Testis (tissue), 3 donors: ENCODE data around the gene CDK18. TPM values are rescaled to one million over a fixed set of nuclear protein-coding genes. Genes with fewer than 3 reads are reported as not detected.

Experiments
- DNase-seq: peaks from one replicate; pipeline ENCODE4 v3.0.0-alpha.2; 2019
- H3K27ac ChIP-seq, 2 donors: fragments of 200-600 bp; sonication (generic); one replicate each; pipeline ENCODE4 v1.5.1; 2019
- H3K27me3 ChIP-seq: fragments of 200-600 bp; sonication (generic); one replicate; pipeline ENCODE4 v1.5.1; 2019
- H3K36me3 ChIP-seq: fragments of 200-600 bp; sonication (generic); one replicate; pipeline ENCODE4 v1.5.1; 2017; ENCODE audit warnings: low read depth; ENCODE audit errors: missing control alignments
- H3K4me1 ChIP-seq: fragments of 200-600 bp; sonication (generic); one replicate; pipeline ENCODE4 v1.5.1; 2019
- H3K4me3 ChIP-seq, 2 donors: fragments of 200-600 bp; sonication (generic); one replicate each; pipeline ENCODE4 v1.5.1; 2017 to 2019
- H3K9me3 ChIP-seq: fragments of 200-600 bp; sonication (generic); one replicate; pipeline ENCODE4 v1.5.1; 2017
- CTCF ChIP-seq, 3 experiments: fragments of 450-650 bp in 2 of 3; fragments of 200-600 bp in 1 of 3; sonication (generic) in 1 of 3; IDR thresholded peaks; one replicate each; pipeline ENCODE4 v1.5.1; 2016 to 2019; ENCODE audit warnings: antibody characterized with exemption in 3 of 3, mild to moderate bottlenecking in 2 of 3, moderate library complexity in 1 of 3
- POLR2A ChIP-seq: fragments of 450-650 bp; IDR thresholded peaks from one replicate; pipeline ENCODE4 v1.6.1; 2017; ENCODE audit warnings: antibody characterized with exemption, mild to moderate bottlenecking, moderate library complexity
- WGBS, 2 donors: methylation state at CpG; one replicate each; pipeline ENCODE4 v1.1.5; 2018; 5-methylcytosine and 5-hydroxymethylcytosine counted together
- intact Hi-C: fragments of 100-400 bp; cut with DNase I; formaldehyde crosslinking; loops from one replicate; pipeline ENCODE4 v1.15.1; 2023; ENCODE audit warnings: low total_unique reads
- polyA plus RNA-seq: library from polyadenylated mRNA; stranded (reverse); fragments of 350-450 nt; fragmentation: Illumina TruSeq; extraction: RNeasy Lipid Tissue Mini Kit (QIAGEN cat#74804); gene quantifications from one replicate; pipeline ENCODE4 v1.2.3, GENCODE V29; 2014; ENCODE audit warnings: low read depth, low replicate concordance; ENCODE audit not compliant: insufficient read depth
- small RNA-seq, 2 donors: library from RNA; depleted of rRNA; stranded (forward); fragments of <200 nt; gene quantifications; one replicate each; pipeline ENCODE3, GENCODE V24; 2016
- total RNA-seq, 2 donors: library from RNA; depleted of rRNA; stranded (reverse); fragments of >200 nt; gene quantifications; one replicate each; pipeline ENCODE4 v1.2.3, GENCODE V29; 2016

CDK18 gene
- total and polyA plus RNA-seq, 3 donors from 2014 or later = 6.5 to 9.2 (median 8.5) TPM

GRCh38 chr1:205580140-205580922 is 75.9 kb downstream of the CDK18 start:
- TF ChIP-seq CTCF (IDR thresholded peaks at IDR 0.05) (no peak), POLR2A (no peak)
- WGBS, 2 donors = 79 to 94% methylated on average over 12 to 15 of the region's 15 CpGs
- DNase-seq = no peak
- Histone ChIP-seq H3K4me3 (no peak overlapping the region), H3K36me3 (no peaks in the 10 kb centered on the region), H3K9me3 (no peaks in the 10 kb centered on the region), H3K27me3 (no peaks in the 10 kb centered on the region), H3K27ac (no peak overlapping the region), H3K4me1 (peaks cover 4% of the 10 kb centered on the region)
- intact Hi-C loops = no loop called here

- intact Hi-C loops = no loop called here
Observed at GRCh38 chr1:205580923-205581180, 76.4 kb downstream of the CDK18 start.

GRCh38 chr1:205581321-205581980 is 77.0 kb downstream of the CDK18 start:
- no peak overlapping the region for H3K27ac ChIP-seq
- H3K4me1 ChIP-seq = peaks cover 8% of the 10 kb centered on the region
- no peak for TF ChIP-seq POLR2A
- no peak for TF ChIP-seq CTCF (IDR thresholded peaks at IDR 0.05)
- intact Hi-C loops = no loop called here
- H3K9me3 ChIP-seq = no peaks in the 10 kb centered on the region
- H3K4me3 ChIP-seq = no peak overlapping the region
- H3K36me3 ChIP-seq = no peaks in the 10 kb centered on the region
- no peak for DNase-seq
- no peaks in the 10 kb centered on the region for H3K27me3 ChIP-seq
- 93 to 96% methylated on average over 7 to 9 of the region's 9 CpGs for WGBS, 2 donors

More at GRCh38 chr1:205580923-205581180, 76.4 kb downstream of the CDK18 start:
- no peak for DNase-seq
- no peak for TF ChIP-seq POLR2A
- TF ChIP-seq CTCF (IDR thresholded peaks at IDR 0.05) = no peak
- Histone ChIP-seq H3K4me3 (no peak overlapping the region), H3K27ac (no peak overlapping the region), H3K27me3 (no peaks in the 10 kb centered on the region), H3K4me1 (peaks cover 8% of the 10 kb centered on the region), H3K9me3 (no peaks in the 10 kb centered on the region), H3K36me3 (no peaks in the 10 kb centered on the region)
- 90 to 95% methylated on average over 3 of the region's 3 CpGs for WGBS, 2 donors

- Histone ChIP-seq H3K4me3 (no peak overlapping the region), H3K27ac (no peak overlapping the region), H3K27me3 (no peaks in the 10 kb centered on the region), H3K36me3 (no peaks in the 10 kb centered on the region), H3K9me3 (no peaks in the 10 kb centered on the region), H3K4me1 (peaks cover 8% of the 10 kb centered on the region)
- no peak for DNase-seq
- TF ChIP-seq CTCF (IDR thresholded peaks at IDR 0.05) (no peak), POLR2A (no peak)
- WGBS, 2 donors = 66 to 72% methylated on average over 11 of the region's 11 CpGs
- intact Hi-C loops = no loop called here
Observed at GRCh38 chr1:205582046-205582445, 77.6 kb downstream of the CDK18 start.

Small RNA genes lying within 50 kb of the gene (small RNA-seq; reads per million reads assigned to genes)
- gene RNU2-19P = 0 to 0.09 reads per million in 2 donors

Other genes with a start within 250 kb of the CDK18 start
- gene NUAK2, start 182.9 kb upstream of the CDK18 start, total RNA-seq = 10 to 100 TPM; 13.4 to 19.6 TPM
- gene NUAK2, start 182.9 kb upstream of the CDK18 start, polyA plus RNA-seq = 7.2 TPM
- 10 to 100 TPM; 11.7 to 12.9 TPM for gene KLHDC8A, start 147.7 kb upstream of the CDK18 start, total RNA-seq
- 10.5 TPM for gene KLHDC8A, start 147.7 kb upstream of the CDK18 start, polyA plus RNA-seq
- 10 to 100 TPM; 35.2 to 71.1 TPM for gene LEMD1, start 82.6 kb upstream of the CDK18 start, total RNA-seq
- gene LEMD1, start 82.6 kb upstream of the CDK18 start, polyA plus RNA-seq = 83.2 TPM
- gene BLACAT1, start 48.6 kb upstream of the CDK18 start, total RNA-seq = 10 to 100 TPM; 14.4 to 15.5 TPM
- gene BLACAT1, start 48.6 kb upstream of the CDK18 start, polyA plus RNA-seq = 5.9 TPM
- gene ELK4, start 127.3 kb downstream of the CDK18 start, total RNA-seq = 10 to 100 TPM; 20.5 to 25.4 TPM
- 20.4 TPM for gene ELK4, start 127.3 kb downstream of the CDK18 start, polyA plus RNA-seq
- gene SLC45A3, start 175.8 kb downstream of the CDK18 start, total RNA-seq = 1 to 10 TPM; 7.3 to 8.9 TPM
- 4.5 TPM for gene SLC45A3, start 175.8 kb downstream of the CDK18 start, polyA plus RNA-seq
- 10 to 100 TPM; 57.7 to 98.6 TPM for gene NUCKS1, start 245.5 kb downstream of the CDK18 start, total RNA-seq
- gene NUCKS1, start 245.5 kb downstream of the CDK18 start, polyA plus RNA-seq = 66.3 TPM